BE2C (cell line): Measurements from ENCODE around the gene SCN1B.

Experiments used
- DNase-seq: peaks from one replicate; pipeline ENCODE4 v3.0.0-alpha.2; 2020
- H3K27me3 ChIP-seq: fragments of 250-450 bp; sonication (Bioruptor Pico); 2 replicates; pipeline ENCODE4 v1.5.1; 2020; ENCODE audit warnings: mild to moderate bottlenecking
- H3K36me3 ChIP-seq: fragments of 250-450 bp; sonication (Bioruptor Pico); 2 replicates; pipeline ENCODE4 v1.5.1; 2020; ENCODE audit warnings: mild to moderate bottlenecking
- H3K4me1 ChIP-seq: fragments of 250-450 bp; sonication (Bioruptor Pico); 2 replicates; pipeline ENCODE4 v1.5.1; 2020
- H3K4me3 ChIP-seq: 2 replicates; pipeline ENCODE4 v1.5.1; 2011; ENCODE audit warnings: low read depth, low read length
- H3K9me3 ChIP-seq: fragments of 250-450 bp; sonication (Bioruptor Pico); 2 replicates; pipeline ENCODE4 v1.5.1; 2020
- TF ChIP-seq, protein P1 (sequence below): IDR thresholded peaks from 2 replicates; pipeline ENCODE4 v1.5.1; 2012; ENCODE audit warnings: mild to moderate bottlenecking, low read depth, low read length

Gene SCN1B

DNA sequence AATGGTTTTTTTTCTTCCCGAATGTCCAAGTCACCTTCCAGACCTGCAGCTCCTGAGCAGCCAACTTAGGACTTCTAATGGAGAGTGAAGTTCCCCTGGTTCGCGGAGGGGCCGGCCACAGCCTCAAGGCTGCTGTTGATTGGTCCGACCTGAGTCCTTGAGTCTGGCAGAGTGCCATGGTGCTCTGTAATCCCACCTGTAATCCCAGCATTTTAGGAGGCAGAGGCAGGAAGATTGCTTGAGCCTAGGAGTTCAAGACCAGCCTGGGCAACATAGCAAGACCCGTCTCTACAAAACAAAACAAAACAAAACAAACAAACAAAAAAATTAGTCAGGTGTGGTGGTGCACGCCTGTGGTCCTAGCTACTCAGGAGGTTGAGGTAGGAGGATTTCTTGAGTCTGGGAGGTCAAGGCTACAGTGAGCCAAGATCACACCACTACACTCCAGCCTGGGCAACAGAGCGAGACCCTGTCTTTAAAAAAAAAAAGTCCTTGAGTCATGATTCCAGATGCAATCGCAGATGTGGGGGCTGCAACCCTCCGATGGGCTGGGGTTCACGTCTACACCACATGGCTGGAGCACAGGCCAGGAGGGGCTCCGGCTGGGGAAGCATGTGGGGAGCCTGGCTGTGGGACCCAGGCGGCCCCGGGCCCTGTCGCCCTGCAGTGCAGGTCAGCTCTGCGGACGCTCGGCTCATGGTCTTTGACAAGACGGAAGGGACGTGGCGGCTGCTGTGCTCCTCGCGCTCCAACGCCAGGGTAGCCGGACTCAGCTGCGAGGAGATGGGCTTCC, 28.9 kb downstream of the SCN1B start:
- no peak for DNase-seq
- Histone ChIP-seq H3K4me1 (no peaks in the 10 kb centered on the region), H3K4me3 (no peak overlapping the region), H3K27me3 (peaks cover 6% of the 10 kb centered on the region), H3K36me3 (no peaks in the 10 kb centered on the region), H3K9me3 (no peaks in the 10 kb centered on the region; the same call in 1 of the 2 replicates)
- TF ChIP-seq, protein P1, sequence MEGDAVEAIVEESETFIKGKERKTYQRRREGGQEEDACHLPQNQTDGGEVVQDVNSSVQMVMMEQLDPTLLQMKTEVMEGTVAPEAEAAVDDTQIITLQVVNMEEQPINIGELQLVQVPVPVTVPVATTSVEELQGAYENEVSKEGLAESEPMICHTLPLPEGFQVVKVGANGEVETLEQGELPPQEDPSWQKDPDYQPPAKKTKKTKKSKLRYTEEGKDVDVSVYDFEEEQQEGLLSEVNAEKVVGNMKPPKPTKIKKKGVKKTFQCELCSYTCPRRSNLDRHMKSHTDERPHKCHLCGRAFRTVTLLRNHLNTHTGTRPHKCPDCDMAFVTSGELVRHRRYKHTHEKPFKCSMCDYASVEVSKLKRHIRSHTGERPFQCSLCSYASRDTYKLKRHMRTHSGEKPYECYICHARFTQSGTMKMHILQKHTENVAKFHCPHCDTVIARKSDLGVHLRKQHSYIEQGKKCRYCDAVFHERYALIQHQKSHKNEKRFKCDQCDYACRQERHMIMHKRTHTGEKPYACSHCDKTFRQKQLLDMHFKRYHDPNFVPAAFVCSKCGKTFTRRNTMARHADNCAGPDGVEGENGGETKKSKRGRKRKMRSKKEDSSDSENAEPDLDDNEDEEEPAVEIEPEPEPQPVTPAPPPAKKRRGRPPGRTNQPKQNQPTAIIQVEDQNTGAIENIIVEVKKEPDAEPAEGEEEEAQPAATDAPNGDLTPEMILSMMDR: no peak

DNA sequence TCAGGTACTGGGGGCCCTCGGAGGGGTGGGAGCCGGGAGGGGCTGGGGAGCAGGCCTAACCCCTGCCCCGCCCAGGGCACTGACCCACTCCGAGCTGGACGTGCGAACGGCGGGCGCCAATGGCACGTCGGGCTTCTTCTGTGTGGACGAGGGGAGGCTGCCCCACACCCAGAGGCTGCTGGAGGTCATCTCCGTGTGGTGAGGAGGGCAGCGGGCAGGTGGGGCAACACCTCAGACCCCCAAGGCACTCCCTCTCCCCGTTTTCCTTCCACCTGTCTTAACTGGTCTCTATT, 29.5 kb downstream of the SCN1B start:
- Histone ChIP-seq H3K4me1 (no peaks in the 10 kb centered on the region), H3K9me3 (no peaks in the 10 kb centered on the region; the same call in 1 of the 2 replicates), H3K36me3 (no peaks in the 10 kb centered on the region), H3K4me3 (no peak overlapping the region), H3K27me3 (peaks cover 6% of the 10 kb centered on the region)
- no peak for DNase-seq
- TF ChIP-seq, protein P1: no peak

DNA sequence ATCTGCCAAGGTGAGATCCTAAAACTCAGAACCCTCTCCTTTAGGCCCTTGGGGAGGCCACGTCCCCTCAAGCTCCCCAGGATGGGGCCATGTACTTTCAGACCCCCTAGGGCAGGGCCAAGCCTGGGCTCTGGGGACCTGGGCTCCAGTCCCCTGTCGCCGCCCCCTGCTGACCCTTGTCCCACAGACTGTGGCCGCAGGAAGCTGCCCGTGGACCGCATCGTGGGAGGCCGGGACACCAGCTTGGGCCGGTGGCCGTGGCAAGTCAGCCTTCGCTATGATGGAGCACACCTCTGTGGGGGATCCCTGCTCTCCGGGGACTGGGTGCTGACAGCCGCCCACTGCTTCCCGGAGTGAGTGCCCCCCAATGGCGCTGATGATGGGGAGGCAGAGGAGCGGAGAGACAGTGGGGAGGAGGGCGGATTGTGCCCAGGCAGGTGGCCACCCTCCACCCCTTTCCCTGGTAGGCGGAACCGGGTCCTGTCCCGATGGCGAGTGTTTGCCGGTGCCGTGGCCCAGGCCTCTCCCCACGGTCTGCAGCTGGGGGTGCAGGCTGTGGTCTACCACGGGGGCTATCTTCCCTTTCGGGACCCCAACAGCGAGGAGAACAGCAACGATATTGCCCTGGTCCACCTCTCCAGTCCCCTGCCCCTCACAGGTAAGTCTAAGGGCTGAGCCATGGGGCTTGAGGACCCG, 30.0 kb downstream of the SCN1B start:
- DNase-seq: no peak
- TF ChIP-seq, protein P1: no peak

DNA sequence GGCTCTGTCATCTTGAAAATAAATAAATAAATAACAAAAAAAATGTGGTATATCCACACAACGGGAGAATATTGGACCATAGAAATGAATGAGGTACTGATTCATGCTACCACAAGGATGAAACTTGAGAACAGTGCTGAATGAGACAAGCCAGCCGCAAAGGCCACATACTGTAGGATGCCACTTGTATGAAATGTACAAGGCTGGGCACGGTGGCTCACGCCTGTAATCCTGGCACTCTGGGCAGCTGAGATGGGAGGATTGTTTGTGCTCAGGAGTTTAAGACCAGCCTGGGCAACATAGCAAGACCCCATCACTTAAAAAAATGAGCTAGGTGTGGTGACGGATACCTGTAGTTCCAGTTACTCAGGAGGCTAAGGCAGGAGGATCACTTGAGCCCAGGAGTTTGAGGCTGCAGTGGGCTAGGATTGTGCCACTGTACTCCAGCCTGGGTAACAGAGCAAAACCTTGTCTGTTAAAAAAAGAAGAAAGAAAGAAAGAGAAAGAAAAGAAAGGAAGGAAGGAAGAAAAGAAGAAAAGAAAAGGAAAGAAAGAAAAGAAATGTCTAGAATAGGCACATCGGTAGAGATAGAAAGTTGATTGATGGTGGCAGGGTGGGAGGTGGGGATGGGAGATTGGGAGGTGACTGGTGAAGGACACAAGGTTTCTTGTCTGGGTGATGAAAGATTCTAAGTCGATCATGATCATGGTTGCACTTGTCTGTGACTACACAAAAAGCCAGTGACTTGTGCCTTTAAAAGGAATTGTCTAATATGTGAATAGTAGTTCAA, 31.5 kb downstream of the SCN1B start:
- Histone ChIP-seq H3K9me3 (no peaks in the 10 kb centered on the region; the same call in 1 of the 2 replicates), H3K27me3 (peaks cover 3% of the 10 kb centered on the region), H3K4me3 (no peak overlapping the region), H3K4me1 (no peaks in the 10 kb centered on the region), H3K36me3 (no peaks in the 10 kb centered on the region)
- TF ChIP-seq, protein P1: no peak
- no peak for DNase-seq

More for the DNA sequence above, 30.0 kb downstream of the SCN1B start:
- Histone ChIP-seq H3K4me3 (no peak overlapping the region), H3K27me3 (peaks cover 6% of the 10 kb centered on the region), H3K36me3 (no peaks in the 10 kb centered on the region), H3K4me1 (no peaks in the 10 kb centered on the region), H3K9me3 (no peaks in the 10 kb centered on the region; the same call in 1 of the 2 replicates)

DNA sequence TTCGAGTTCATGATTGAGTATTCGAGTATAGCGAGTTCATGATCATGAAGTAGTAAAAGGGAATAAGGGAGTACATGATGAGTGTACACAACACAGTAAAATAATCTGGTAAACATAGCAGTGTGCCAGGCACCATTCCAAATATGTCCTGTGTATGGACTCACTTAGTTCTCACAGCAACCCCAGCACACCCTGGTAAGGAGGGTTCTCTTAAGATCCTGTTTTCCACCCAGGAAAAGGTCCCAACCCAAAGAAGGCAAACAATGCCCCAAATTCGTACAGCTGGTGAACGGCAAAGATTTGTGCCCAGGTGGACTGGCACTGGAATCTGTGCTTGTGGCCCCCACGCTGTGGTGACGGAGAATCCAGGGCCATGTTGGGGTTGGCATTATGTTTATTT, 32.7 kb downstream of the SCN1B start:
- no peaks in the 10 kb centered on the region for H3K36me3 ChIP-seq
- TF ChIP-seq, protein P1: no peak
- no peaks in the 10 kb centered on the region for H3K9me3 ChIP-seq
- no peak for DNase-seq
- H3K4me1 ChIP-seq: no peaks in the 10 kb centered on the region
- H3K4me3 ChIP-seq: no peak overlapping the region
- no peaks in the 10 kb centered on the region; the same call in 1 of the 2 replicates for H3K27me3 ChIP-seq
